Gastrocnemius medialis (tissue), 4 donors: ENCODE measurements around the gene STRIT1. TPM values are rescaled to one million over a fixed set of nuclear protein-coding genes. Genes with fewer than 3 reads are reported as not detected.

Source experiments
- ATAC-seq, 2 donors: fragments of 150-250 bp; one replicate each; pipeline ENCODE4 v1.9.1; 2016
- DNase-seq, 2 donors: peaks; one replicate each; pipeline ENCODE4 v3.0.0-alpha.2; 2019
- H3K27ac ChIP-seq, 4 donors: fragments of 200-600 bp; sonication (generic); 1 replicate in 1 of 4; 2 replicates in 3 of 4; pipeline ENCODE4 v1.5.1; 2016 to 2018; ENCODE audit warnings: mild to moderate bottlenecking in 2 of 4, moderate library complexity in 1 of 4
- H3K27me3 ChIP-seq, 3 donors: fragments of 200-600 bp; sonication (generic) in 2 of 3; 1 replicate in 1 of 3; 2 replicates in 2 of 3; pipeline versions ENCODE4 v1.5.1 to v1.6.0; 2016 to 2019; ENCODE audit warnings: mild to moderate bottlenecking in 1 of 3, moderate library complexity in 1 of 3
- H3K36me3 ChIP-seq, 2 donors: fragments of 200-600 bp; sonication (generic) in 1 of 2; one replicate each; pipeline ENCODE4 v1.5.1; 2017 to 2018
- H3K4me1 ChIP-seq, 2 donors: fragments of 200-600 bp; sonication (generic) in 1 of 2; one replicate each; pipeline ENCODE4 v1.5.1; 2016 to 2017; ENCODE audit warnings: mild to moderate bottlenecking in 2 of 2
- H3K4me3 ChIP-seq, 4 donors: fragments of 200-600 bp; sonication (generic) in 3 of 4; 1 replicate in 1 of 4; 2 replicates in 3 of 4; pipeline ENCODE4 v1.5.1; 2016 to 2019; ENCODE audit warnings: mild to moderate bottlenecking in 2 of 4
- H3K9me3 ChIP-seq, 3 donors: fragments of 200-600 bp; sonication (generic) in 2 of 3; 1 replicate in 1 of 3; 2 replicates in 2 of 3; pipeline ENCODE4 v1.5.1; 2016 to 2019
- CTCF ChIP-seq, 5 experiments: fragments of 450-650 bp in 3 of 5; fragments of 200-600 bp in 2 of 5; sonication (generic) in 2 of 5; IDR thresholded peaks in 4 of 5; conservative IDR thresholded peaks in 1 of 5; 1 replicate in 4 of 5; 2 replicates in 1 of 5; pipeline ENCODE4 v1.5.1; 2016 to 2019; ENCODE audit warnings: antibody characterized with exemption in 5 of 5, mild to moderate bottlenecking in 3 of 5, moderate library complexity in 3 of 5
- POLR2A ChIP-seq, 2 donors: fragments of 450-650 bp; IDR thresholded peaks; one replicate each; pipeline ENCODE4 v1.6.1; 2017; ENCODE audit warnings: antibody characterized with exemption in 2 of 2, mild to moderate bottlenecking in 2 of 2, moderate library complexity in 2 of 2
- in situ Hi-C, 4 donors: fragments of 200-750 bp; cut with MboI; loops; one replicate each; pipeline versions ENCODE4 v1.15.0 to v1.8.0; 2017; ENCODE audit warnings: low sequenced_read_pairs in 4 of 4
- intact Hi-C: fragments of 100-400 bp; cut with DNase I; formaldehyde crosslinking; loops from one replicate; pipeline ENCODE4 v1.15.1; 2023; ENCODE audit warnings: low total_unique reads
- total RNA-seq, 4 donors: library from RNA; depleted of rRNA; stranded (reverse); fragments of >200 nt; gene quantifications; one replicate each; pipeline versions ENCODE4 v1.1.0 to v1.2.3, GENCODE V29; 2016

STRIT1 gene
- total RNA-seq, 4 donors from 2014 or later: 507 to 2,272 (median 1,180) TPM

GRCh38 chr3:155292133-155292532, 1.4 kb downstream of the STRIT1 start:
- TF ChIP-seq CTCF (IDR thresholded peaks at IDR 0.05 in 4 of 5, conservative IDR thresholded peaks at IDR 0.05 in 1 of 5): no peak
- no peak for TF ChIP-seq POLR2A (IDR thresholded peaks at IDR 0.05)
- no peaks in the 10 kb centered on the region for H3K27me3 ChIP-seq
- peak overlapping the region; percentile 79 to 91 (median 86) for H3K27ac ChIP-seq
- peak overlapping the region; percentile 41 to 62 (median 50) for H3K4me3 ChIP-seq
- peaks cover 0 to 5% of the 10 kb centered on the region in 2 donors for H3K36me3 ChIP-seq
- ATAC-seq: peak; percentile 60 to 78
- intact Hi-C loops (loop anchor here (1.0 to 5.0 kb wide), 2 partner anchors 60 to 100 kb away; no protein-coding TSS in a partner anchor), in situ Hi-C loops (no loop called here)
- DNase-seq: no peak
- peaks cover 0 to 5% of the 10 kb centered on the region in 2 donors for H3K4me1 ChIP-seq
- no peaks in the 10 kb centered on the region for H3K9me3 ChIP-seq

- no peak for DNase-seq
- in situ Hi-C loops: no loop called here
- H3K27me3 ChIP-seq: no peaks in the 10 kb centered on the region
These were observed 6.7 kb downstream of the STRIT1 start for GRCh38 chr3:155286736-155287135.

GRCh38 chr3:155285936-155286335, 7.5 kb downstream of the STRIT1 start:
- Histone ChIP-seq H3K4me3 (no peak overlapping the region), H3K36me3 (peaks cover 0 to 5% of the 10 kb centered on the region in 2 donors), H3K4me1 (peaks cover 14 to 29% of the 10 kb centered on the region in 2 donors), H3K27me3 (no peaks in the 10 kb centered on the region), H3K27ac (peak overlapping the region; percentile 55 to 91 (median 74)), H3K9me3 (no peaks in the 10 kb centered on the region)
- TF ChIP-seq CTCF (IDR thresholded peaks at IDR 0.05 in 4 of 5, conservative IDR thresholded peaks at IDR 0.05 in 1 of 5): no peak
- no peak for TF ChIP-seq POLR2A (IDR thresholded peaks at IDR 0.05)
- in situ Hi-C loops: no loop called here
- DNase-seq (no peak), ATAC-seq (no peak)
- intact Hi-C loops: no loop called here

More at GRCh38 chr3:155286736-155287135, 6.7 kb downstream of the STRIT1 start:
- peaks cover 0 to 5% of the 10 kb centered on the region in 2 donors for H3K36me3 ChIP-seq
- H3K4me3 ChIP-seq: no peak overlapping the region
- intact Hi-C loops: no loop called here
- H3K9me3 ChIP-seq: no peaks in the 10 kb centered on the region
- peaks cover 12 to 26% of the 10 kb centered on the region in 2 donors for H3K4me1 ChIP-seq
- no peak for ATAC-seq
- H3K27ac ChIP-seq: peak overlapping the region; percentile 55 to 91 (median 74)
- TF ChIP-seq CTCF (IDR thresholded peaks at IDR 0.05 in 4 of 5, conservative IDR thresholded peaks at IDR 0.05 in 1 of 5) (no peak), POLR2A (IDR thresholded peaks at IDR 0.05) (no peak)

GRCh38 chr3:155283092-155284056, 10.1 kb downstream of the STRIT1 start:
- Histone ChIP-seq H3K27ac (peak overlapping the region; percentile 55 to 91 (median 76)), H3K27me3 (no peaks in the 10 kb centered on the region), H3K9me3 (no peaks in the 10 kb centered on the region), H3K4me3 (no peak overlapping the region), H3K36me3 (no peaks in the 10 kb centered on the region), H3K4me1 (peaks cover 14 to 23% of the 10 kb centered on the region in 2 donors)
- DNase-seq (no peak), ATAC-seq (no peak)
- TF ChIP-seq POLR2A (IDR thresholded peaks at IDR 0.05) (no peak), CTCF (IDR thresholded peaks at IDR 0.05 in 4 of 5, conservative IDR thresholded peaks at IDR 0.05 in 1 of 5) (no peak)
- intact Hi-C loops: no loop called here
- in situ Hi-C loops: no loop called here
